Chondrocyte (in vitro differentiated cells): Measurements from ENCODE around the gene ADGRE1. TPM values are rescaled to one million over a fixed set of nuclear protein-coding genes. Genes with fewer than 3 reads are reported as not detected.

Source experiments
- DNase-seq: peaks from one replicate; pipeline ENCODE4 v3.0.0; 2021; ENCODE audit warnings: mixed read lengths, low spot score
- H3K27ac Mint-ChIP-seq: one replicate; pipeline ENCODE4 v1.8.0; 2021; ENCODE audit warnings: mild to moderate bottlenecking, moderate library complexity, mixed read lengths; ENCODE audit not compliant: unreplicated experiment
- H3K27me3 Mint-ChIP-seq: 2 replicates; pipeline ENCODE4 v1.8.0; 2021; ENCODE audit warnings: low read depth, mixed read lengths
- H3K36me3 Mint-ChIP-seq: 2 replicates; pipeline ENCODE4 v1.8.0; 2021; ENCODE audit warnings: low read depth, mixed read lengths
- H3K4me1 Mint-ChIP-seq: 2 replicates; pipeline ENCODE4 v1.8.0; 2021; ENCODE audit warnings: low read depth, mild to moderate bottlenecking, mixed read lengths
- H3K4me3 Mint-ChIP-seq: one replicate; pipeline ENCODE4 v1.8.0; 2021; ENCODE audit warnings: mild to moderate bottlenecking, moderate library complexity, mixed read lengths; ENCODE audit not compliant: unreplicated experiment
- H3K9me3 Mint-ChIP-seq: 2 replicates; pipeline ENCODE4 v1.8.0; 2021; ENCODE audit warnings: low read depth, mixed read lengths
- total RNA-seq: library from RNA; stranded (reverse); gene quantifications from 3 replicates; pipeline ENCODE4 v1.2.1, GENCODE V29; 2021
- TF ChIP-seq, protein P1 (sequence below): fragments of 200-600 bp; sonication (generic); IDR thresholded peaks from 2 replicates; pipeline ENCODE4 v1.5.0; 2021; ENCODE audit warnings: antibody characterized with exemption, mild to moderate bottlenecking, moderate library complexity

ADGRE1 gene
- total RNA-seq, 1 donor from 2014 or later: not detected

DNA sequence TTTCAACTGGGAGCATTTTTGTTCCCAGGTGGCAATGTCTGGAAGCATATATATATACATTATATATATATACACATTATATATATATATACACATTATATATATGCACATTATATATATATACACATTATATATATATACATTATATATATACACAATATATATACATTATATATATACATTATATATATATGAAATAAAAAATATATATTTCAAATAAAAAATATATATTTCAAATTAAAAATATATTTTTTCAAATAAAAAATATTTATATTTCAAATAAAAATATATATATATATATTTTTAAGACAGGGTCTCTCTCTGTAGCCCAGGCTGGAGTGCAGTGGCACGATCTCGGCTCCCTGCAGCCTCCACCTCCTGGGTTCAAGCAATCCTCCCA, 61.5 kb downstream of the ADGRE1 start:
- H3K4me1 Mint-ChIP-seq: peaks cover 4% of the 10 kb centered on the region
- H3K27ac Mint-ChIP-seq: no peak overlapping the region
- H3K9me3 Mint-ChIP-seq: peaks cover 2% of the 10 kb centered on the region
- H3K36me3 Mint-ChIP-seq: no peaks in the 10 kb centered on the region
- TF ChIP-seq, protein P1, sequence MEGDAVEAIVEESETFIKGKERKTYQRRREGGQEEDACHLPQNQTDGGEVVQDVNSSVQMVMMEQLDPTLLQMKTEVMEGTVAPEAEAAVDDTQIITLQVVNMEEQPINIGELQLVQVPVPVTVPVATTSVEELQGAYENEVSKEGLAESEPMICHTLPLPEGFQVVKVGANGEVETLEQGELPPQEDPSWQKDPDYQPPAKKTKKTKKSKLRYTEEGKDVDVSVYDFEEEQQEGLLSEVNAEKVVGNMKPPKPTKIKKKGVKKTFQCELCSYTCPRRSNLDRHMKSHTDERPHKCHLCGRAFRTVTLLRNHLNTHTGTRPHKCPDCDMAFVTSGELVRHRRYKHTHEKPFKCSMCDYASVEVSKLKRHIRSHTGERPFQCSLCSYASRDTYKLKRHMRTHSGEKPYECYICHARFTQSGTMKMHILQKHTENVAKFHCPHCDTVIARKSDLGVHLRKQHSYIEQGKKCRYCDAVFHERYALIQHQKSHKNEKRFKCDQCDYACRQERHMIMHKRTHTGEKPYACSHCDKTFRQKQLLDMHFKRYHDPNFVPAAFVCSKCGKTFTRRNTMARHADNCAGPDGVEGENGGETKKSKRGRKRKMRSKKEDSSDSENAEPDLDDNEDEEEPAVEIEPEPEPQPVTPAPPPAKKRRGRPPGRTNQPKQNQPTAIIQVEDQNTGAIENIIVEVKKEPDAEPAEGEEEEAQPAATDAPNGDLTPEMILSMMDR: no peak
- DNase-seq: no peak
- no peak overlapping the region for H3K4me3 Mint-ChIP-seq
- no peaks in the 10 kb centered on the region for H3K27me3 Mint-ChIP-seq

DNA sequence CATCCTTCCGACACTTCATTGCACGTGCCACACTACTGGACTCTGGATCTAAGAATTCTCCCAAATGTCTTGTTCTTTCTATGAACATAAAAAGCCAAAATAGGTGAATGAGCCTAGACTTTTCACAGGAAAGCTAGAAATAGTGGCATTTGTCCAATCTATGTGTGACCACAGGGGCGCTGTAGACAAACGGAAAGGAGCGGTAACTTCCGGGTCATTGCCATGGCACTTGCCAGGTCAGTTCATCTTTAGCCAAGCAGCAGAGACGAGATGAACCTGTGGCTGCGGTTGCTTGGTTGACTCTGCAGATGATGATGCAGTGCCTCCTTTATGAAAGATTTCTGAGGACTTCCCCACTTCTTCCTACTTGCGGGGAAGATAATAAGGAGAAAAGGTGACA, 65.6 kb downstream of the ADGRE1 start:
- no peak for DNase-seq
- no peaks in the 10 kb centered on the region for H3K27me3 Mint-ChIP-seq
- no peak overlapping the region for H3K4me3 Mint-ChIP-seq
- no peaks in the 10 kb centered on the region for H3K4me1 Mint-ChIP-seq
- H3K36me3 Mint-ChIP-seq: no peaks in the 10 kb centered on the region
- peaks cover 7% of the 10 kb centered on the region for H3K9me3 Mint-ChIP-seq
- no peak overlapping the region for H3K27ac Mint-ChIP-seq
- TF ChIP-seq, protein P1: no peak

DNA sequence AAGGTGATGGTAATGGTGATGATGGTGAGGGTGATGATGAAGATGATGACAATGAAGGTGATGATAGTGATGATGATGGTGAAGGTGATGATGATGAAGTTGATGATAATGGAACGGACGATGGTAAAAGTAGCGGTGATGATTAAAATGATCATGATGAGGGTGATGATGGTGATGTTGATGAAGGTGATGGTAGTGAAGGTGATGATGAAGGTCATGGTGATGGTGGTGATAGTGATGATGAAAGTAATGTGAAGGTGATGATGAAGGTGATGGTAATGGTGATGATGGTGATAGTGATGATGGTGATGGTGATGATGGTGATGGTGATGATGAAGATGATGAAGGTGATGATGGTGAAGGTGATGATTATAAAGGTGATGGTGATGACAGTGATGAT, 67.7 kb downstream of the ADGRE1 start:
- Mint-ChIP-seq H3K4me3 (no peak overlapping the region), H3K27ac (no peak overlapping the region), H3K36me3 (no peaks in the 10 kb centered on the region), H3K4me1 (no peaks in the 10 kb centered on the region), H3K9me3 (peaks cover 7% of the 10 kb centered on the region), H3K27me3 (no peaks in the 10 kb centered on the region)
- TF ChIP-seq, protein P1: no peak
- no peak for DNase-seq

DNA sequence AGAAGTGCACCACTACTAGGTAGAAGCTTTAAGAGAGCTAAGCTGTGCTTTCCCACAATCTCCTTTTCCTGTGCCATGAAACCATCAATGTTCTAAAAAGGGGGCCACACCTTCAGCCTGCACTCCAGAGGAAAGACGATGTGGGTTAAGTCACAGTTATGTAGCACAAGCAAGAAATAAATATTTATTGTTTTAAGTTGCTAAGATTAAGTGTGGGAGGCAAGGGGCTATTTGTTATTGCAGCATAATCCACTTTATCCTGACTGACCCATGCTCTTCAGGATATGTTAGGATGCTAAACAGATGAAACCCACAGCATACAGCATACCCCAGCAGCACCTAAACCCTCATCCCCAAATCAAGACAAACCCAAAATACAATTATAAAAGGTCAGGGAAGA, 69.2 kb downstream of the ADGRE1 start:
- H3K9me3 Mint-ChIP-seq: peaks cover 7% of the 10 kb centered on the region
- H3K36me3 Mint-ChIP-seq: no peaks in the 10 kb centered on the region
- H3K27ac Mint-ChIP-seq: no peak overlapping the region
- no peaks in the 10 kb centered on the region for H3K27me3 Mint-ChIP-seq
- H3K4me1 Mint-ChIP-seq: no peaks in the 10 kb centered on the region
- H3K4me3 Mint-ChIP-seq: no peak overlapping the region
- DNase-seq: no peak
- TF ChIP-seq, protein P1: no peak

DNA sequence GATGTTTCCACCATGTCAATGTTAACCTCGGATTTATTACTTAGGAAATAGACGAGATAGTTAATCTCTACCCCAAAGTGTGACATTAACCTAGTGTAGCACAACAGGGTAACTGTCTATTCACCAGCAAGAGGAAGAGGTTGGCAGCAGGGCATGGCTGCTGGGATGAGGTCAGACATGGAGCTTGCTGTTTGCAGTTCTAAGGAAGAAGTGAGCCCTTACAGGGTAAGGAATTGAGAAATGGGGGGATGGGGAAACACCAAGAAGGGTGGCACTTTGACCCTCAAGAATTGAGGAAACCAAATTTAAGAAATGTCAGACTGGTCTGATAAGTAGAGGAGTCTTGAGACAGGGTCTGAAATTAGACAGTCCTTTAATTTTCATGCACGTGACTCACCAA, 71.4 kb downstream of the ADGRE1 start:
- DNase-seq: no peak
- Mint-ChIP-seq H3K27me3 (no peaks in the 10 kb centered on the region), H3K27ac (no peak overlapping the region), H3K4me3 (no peak overlapping the region), H3K4me1 (no peaks in the 10 kb centered on the region), H3K9me3 (peaks cover 10% of the 10 kb centered on the region), H3K36me3 (no peaks in the 10 kb centered on the region)
- TF ChIP-seq, protein P1: no peak
